ENCODE measurements around the gene IMPG2.

Gene IMPG2

GRCh38 chr3:101270149-101270548 lies 50.2 kb downstream of the IMPG2 start:
- ChIA-PET CTCF (no interaction called here), POLR2A (no interaction called here)
- DNase-seq (ENCODE audit: extremely low spot score) = no peak
- no peak for TF ChIP-seq FOXA1 (IDR thresholded peaks at IDR 0.05)
- TF ChIP-seq FOXK2 (IDR thresholded peaks at IDR 0.05) = no peak
- no peak for TF ChIP-seq NFRKB (IDR thresholded peaks at IDR 0.05)
- no peak for TF ChIP-seq BHLHE40 (IDR thresholded peaks at IDR 0.05; ENCODE audit: borderline replicate concordance)
- TF ChIP-seq SP1 (IDR thresholded peaks at IDR 0.05) = no peak
- TF ChIP-seq L3MBTL2 (conservative IDR thresholded peaks at IDR 0.05) = no peak
- no peak for TF ChIP-seq SUZ12 (IDR thresholded peaks at IDR 0.05)
- no peak for TF ChIP-seq FOXM1 (IDR thresholded peaks at IDR 0.05; ENCODE audit: borderline replicate concordance)
- no peak for TF ChIP-seq ARNT (IDR thresholded peaks at IDR 0.05)
- no peak for TF ChIP-seq CTBP1 (IDR thresholded peaks at IDR 0.05; ENCODE audit: borderline replicate concordance)
- no peak for TF ChIP-seq HDGF (IDR thresholded peaks at IDR 0.05; ENCODE audit: borderline replicate concordance)
- TF ChIP-seq TARDBP (IDR thresholded peaks at IDR 0.05) = no peak
- no peak for TF ChIP-seq ZNF384 (IDR thresholded peaks at IDR 0.05)
- no peak for TF ChIP-seq LEF1 (IDR thresholded peaks at IDR 0.05; ENCODE audit: borderline replicate concordance)
- TF ChIP-seq PKNOX1 (IDR thresholded peaks at IDR 0.05) = no peak
- no peak for TF ChIP-seq ELF4 (IDR thresholded peaks at IDR 0.05)

GRCh38 chr3:101268971-101269671 lies 51.3 kb downstream of the IMPG2 start:
- TF ChIP-seq FOXM1 (IDR thresholded peaks at IDR 0.05; ENCODE audit: borderline replicate concordance) (no peak), ARNT (IDR thresholded peaks at IDR 0.05) (no peak), ELF4 (IDR thresholded peaks at IDR 0.05) (no peak), PKNOX1 (IDR thresholded peaks at IDR 0.05) (no peak), NFRKB (IDR thresholded peaks at IDR 0.05) (no peak), SUZ12 (IDR thresholded peaks at IDR 0.05) (no peak), FOXK2 (IDR thresholded peaks at IDR 0.05) (no peak), HDGF (IDR thresholded peaks at IDR 0.05; ENCODE audit: borderline replicate concordance) (no peak), CTBP1 (IDR thresholded peaks at IDR 0.05; ENCODE audit: borderline replicate concordance) (no peak), L3MBTL2 (conservative IDR thresholded peaks at IDR 0.05) (no peak), LEF1 (IDR thresholded peaks at IDR 0.05; ENCODE audit: borderline replicate concordance) (no peak), BHLHE40 (IDR thresholded peaks at IDR 0.05; ENCODE audit: borderline replicate concordance) (no peak)
- DNase-seq (ENCODE audit: extremely low spot score) = no peak
- POLR2A ChIA-PET = no interaction called here
- CTCF ChIA-PET = interaction anchor here (0.7 kb wide), 1 partner anchor 834 kb away, joined by 3 read pairs; no protein-coding TSS in a partner anchor

DNA sequence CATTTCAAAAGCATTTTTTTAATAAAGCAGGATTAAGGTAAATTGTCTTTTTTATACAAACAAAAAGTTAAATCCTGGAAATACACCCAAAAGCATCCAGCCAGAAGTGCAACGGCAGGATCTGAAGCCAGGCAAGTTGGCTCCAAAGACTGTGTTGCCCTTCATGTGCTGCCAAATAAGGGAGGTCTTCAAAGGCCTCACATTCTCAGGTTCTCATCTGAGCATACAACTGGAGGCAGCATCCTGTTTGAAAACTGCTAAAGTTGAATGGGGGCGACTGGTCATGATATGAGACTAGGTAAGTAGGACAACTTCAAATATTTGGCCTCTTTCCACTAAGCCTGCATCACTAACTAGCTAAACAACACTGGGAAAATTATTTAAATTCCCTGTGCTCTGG lies 52.2 kb downstream of the IMPG2 start:
- CTCF ChIA-PET = no interaction called here
- no peak for TF ChIP-seq SUZ12 (IDR thresholded peaks at IDR 0.05)
- no peak for TF ChIP-seq L3MBTL2 (conservative IDR thresholded peaks at IDR 0.05)
- no peak for TF ChIP-seq FOXM1 (IDR thresholded peaks at IDR 0.05; ENCODE audit: borderline replicate concordance)
- no peak for TF ChIP-seq PKNOX1 (IDR thresholded peaks at IDR 0.05)
- TF ChIP-seq HDGF (IDR thresholded peaks at IDR 0.05; ENCODE audit: borderline replicate concordance) = no peak
- no peak for TF ChIP-seq SP1 (IDR thresholded peaks at IDR 0.05)
- TF ChIP-seq NFRKB (IDR thresholded peaks at IDR 0.05) = no peak
- no peak for TF ChIP-seq CTBP1 (IDR thresholded peaks at IDR 0.05; ENCODE audit: borderline replicate concordance)
- no peak for TF ChIP-seq LEF1 (IDR thresholded peaks at IDR 0.05; ENCODE audit: borderline replicate concordance)
- no peak for TF ChIP-seq TARDBP (IDR thresholded peaks at IDR 0.05)
- DNase-seq (ENCODE audit: extremely low spot score) = no peak
- POLR2A ChIA-PET = no interaction called here

GRCh38 chr3:101266566-101266965 lies 53.8 kb downstream of the IMPG2 start:
- ChIA-PET POLR2A (no interaction called here), CTCF (no interaction called here)
- DNase-seq (ENCODE audit: extremely low spot score) = no peak
- TF ChIP-seq LEF1 (IDR thresholded peaks at IDR 0.05; ENCODE audit: borderline replicate concordance) = no peak
- TF ChIP-seq L3MBTL2 (conservative IDR thresholded peaks at IDR 0.05) = no peak
- no peak for TF ChIP-seq NFRKB (IDR thresholded peaks at IDR 0.05)

GRCh38 chr3:101266071-101266470 lies 54.3 kb downstream of the IMPG2 start:
- TF ChIP-seq ZNF384 (IDR thresholded peaks at IDR 0.05) (no peak), FOXM1 (IDR thresholded peaks at IDR 0.05; ENCODE audit: borderline replicate concordance) (no peak), ELF4 (IDR thresholded peaks at IDR 0.05) (no peak)
- no peak for DNase-seq (ENCODE audit: extremely low spot score)
- POLR2A ChIA-PET = no interaction called here
- CTCF ChIA-PET = no interaction called here

DNA sequence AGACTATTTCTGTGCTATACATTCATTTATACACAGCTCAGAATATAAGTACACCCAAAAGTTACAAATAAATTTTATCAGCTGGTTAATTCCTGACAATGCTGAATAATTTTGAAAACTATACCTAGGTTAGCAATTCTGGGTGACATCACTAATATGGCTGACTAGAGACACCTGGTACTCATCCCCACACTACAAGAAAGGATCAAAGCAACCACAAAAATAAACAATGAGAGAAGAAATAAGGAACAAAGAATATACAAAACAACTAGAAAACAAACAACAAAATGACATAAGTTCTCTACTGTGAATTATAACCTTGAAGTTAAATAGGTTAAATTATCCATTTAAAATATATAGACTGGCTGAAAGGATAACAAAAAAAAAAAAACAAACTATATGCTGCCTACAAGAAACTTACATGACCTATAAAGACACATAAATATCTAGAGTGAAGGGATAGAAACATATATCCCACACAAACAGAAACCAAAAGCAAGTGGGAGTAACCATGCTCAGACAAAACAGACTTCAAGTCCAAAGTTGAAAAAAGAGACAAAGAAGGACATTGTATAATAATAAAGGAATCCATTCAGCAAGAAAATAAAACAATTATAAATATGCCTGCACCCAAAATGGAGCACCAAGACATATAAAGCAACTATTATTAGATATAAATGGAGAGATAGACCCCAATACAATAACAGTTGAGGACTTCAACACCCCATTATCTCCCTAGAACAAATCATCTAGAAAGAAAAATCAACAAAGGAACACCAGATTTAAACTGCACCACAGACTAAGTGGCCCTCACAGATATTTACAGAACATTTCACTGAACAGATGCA lies 57.8 kb downstream of the IMPG2 start:
- ChIA-PET CTCF (no interaction called here), POLR2A (no interaction called here)
- DNase-seq (ENCODE audit: extremely low spot score) = no peak
- TF ChIP-seq NFRKB (IDR thresholded peaks at IDR 0.05) = no peak
- no peak for TF ChIP-seq LEF1 (IDR thresholded peaks at IDR 0.05; ENCODE audit: borderline replicate concordance)
- no peak for TF ChIP-seq HDGF (IDR thresholded peaks at IDR 0.05; ENCODE audit: borderline replicate concordance)
- TF ChIP-seq SUZ12 (IDR thresholded peaks at IDR 0.05) = no peak
- TF ChIP-seq PKNOX1 (IDR thresholded peaks at IDR 0.05) = no peak
- TF ChIP-seq ARNT (IDR thresholded peaks at IDR 0.05) = no peak
- no peak for TF ChIP-seq L3MBTL2 (conservative IDR thresholded peaks at IDR 0.05)
- no peak for TF ChIP-seq CTBP1 (IDR thresholded peaks at IDR 0.05; ENCODE audit: borderline replicate concordance)
- no peak for TF ChIP-seq ZNF384 (IDR thresholded peaks at IDR 0.05)
- no peak for TF ChIP-seq SP1 (IDR thresholded peaks at IDR 0.05)
- TF ChIP-seq FOXM1 (IDR thresholded peaks at IDR 0.05; ENCODE audit: borderline replicate concordance) = no peak
- TF ChIP-seq FOXK2 (IDR thresholded peaks at IDR 0.05) = no peak
- no peak for TF ChIP-seq TARDBP (IDR thresholded peaks at IDR 0.05)
- no peak for TF ChIP-seq ELF4 (IDR thresholded peaks at IDR 0.05)
- no peak for TF ChIP-seq BHLHE40 (IDR thresholded peaks at IDR 0.05; ENCODE audit: borderline replicate concordance)
- no peak for TF ChIP-seq FOXA1 (IDR thresholded peaks at IDR 0.05)

Measured in HEK293T (cell line).